Astrocyte (in vitro differentiated cells and primary cell): Measurements from ENCODE around the gene RIC1. TPM values are rescaled to one million over a fixed set of nuclear protein-coding genes. Genes with fewer than 3 reads are reported as not detected.
"Not testable (repeated sequence)": the region's sequence is repeated elsewhere in the genome, so short reads cannot be mapped to it uniquely, and the experiment has no call there.

Experiments used
- DNase-seq: peaks from one replicate; pipeline ENCODE4 v3.0.0-alpha.2; 2010; ENCODE audit warnings: low read depth
- FAIRE-seq: peaks from 2 replicates; lab custom pipeline; 2011; peaks lifted over from hg19 to GRCh38; lab: Jason Lieb, UNC
- H2AFZ ChIP-seq: 2 replicates; pipeline ENCODE4 v1.6.0; 2012; ENCODE audit warnings: low read depth, low read length, inconsistent platforms
- H3K27ac ChIP-seq: 2 replicates; pipeline ENCODE4 v1.5.1; 2011; ENCODE audit warnings: low read depth, low read length, inconsistent platforms
- H3K27me3 ChIP-seq: 2 replicates; pipeline ENCODE4 v1.6.0; 2011; ENCODE audit warnings: low read length, inconsistent platforms; ENCODE audit not compliant: insufficient read depth
- H3K36me3 ChIP-seq: 2 replicates; pipeline ENCODE4 v1.5.1; 2011; ENCODE audit warnings: low read length, inconsistent platforms; ENCODE audit not compliant: insufficient read depth
- H3K4me1 ChIP-seq: 2 replicates; pipeline ENCODE4 v1.5.1; 2011; ENCODE audit warnings: low read length, inconsistent platforms; ENCODE audit not compliant: insufficient read depth
- H3K4me2 ChIP-seq: 2 replicates; pipeline ENCODE4 v1.6.0; 2012; ENCODE audit warnings: low read length, inconsistent platforms
- H3K4me3 ChIP-seq: 2 replicates; pipeline ENCODE4 v1.5.1; 2011; ENCODE audit warnings: low read depth, mild to moderate bottlenecking, low read length, inconsistent platforms; ENCODE audit not compliant: insufficient read depth
- H3K79me2 ChIP-seq: 2 replicates; pipeline ENCODE4 v1.6.0; 2012; ENCODE audit warnings: mild to moderate bottlenecking, low read length, inconsistent platforms; ENCODE audit not compliant: insufficient read depth
- H3K9ac ChIP-seq: 2 replicates; pipeline ENCODE4 v1.6.0; 2012; ENCODE audit warnings: mild to moderate bottlenecking, low read length, inconsistent platforms
- H3K9me3 ChIP-seq: 2 replicates; pipeline ENCODE4 v1.5.1; 2012; ENCODE audit warnings: low read depth, mild to moderate bottlenecking, low read length, inconsistent platforms; ENCODE audit not compliant: insufficient read depth
- H4K20me1 ChIP-seq: 2 replicates; pipeline ENCODE4 v1.6.0; 2012; ENCODE audit warnings: low read length, inconsistent platforms; ENCODE audit not compliant: insufficient read depth
- H3K27ac Mint-ChIP-seq: one replicate; pipeline ENCODE4 v1.8.0; 2021; ENCODE audit warnings: mild to moderate bottlenecking, mixed read lengths; ENCODE audit not compliant: unreplicated experiment
- H3K27me3 Mint-ChIP-seq: one replicate; pipeline ENCODE4 v1.8.0; 2021; ENCODE audit warnings: low read depth, mixed read lengths; ENCODE audit not compliant: unreplicated experiment
- H3K36me3 Mint-ChIP-seq: one replicate; pipeline ENCODE4 v1.8.0; 2021; ENCODE audit warnings: low read depth, mixed read lengths; ENCODE audit not compliant: unreplicated experiment
- H3K4me1 Mint-ChIP-seq: one replicate; pipeline ENCODE4 v1.8.0; 2021; ENCODE audit warnings: low read depth, mixed read lengths; ENCODE audit not compliant: unreplicated experiment
- H3K4me3 Mint-ChIP-seq: one replicate; pipeline ENCODE4 v1.8.0; 2021; ENCODE audit warnings: mild to moderate bottlenecking, moderate library complexity, mixed read lengths; ENCODE audit not compliant: unreplicated experiment
- H3K9me3 Mint-ChIP-seq: one replicate; pipeline ENCODE4 v1.8.0; 2021; ENCODE audit warnings: mild to moderate bottlenecking, mixed read lengths; ENCODE audit not compliant: unreplicated experiment
- EZH2 ChIP-seq: IDR thresholded peaks from 2 replicates; pipeline ENCODE4 v1.6.1; 2012; ENCODE audit warnings: mild to moderate bottlenecking, low read length, inconsistent platforms; ENCODE audit not compliant: insufficient read depth
- total RNA-seq: library from RNA; stranded (reverse); gene quantifications from 2 replicates; pipeline ENCODE4 v1.2.1, GENCODE V29; 2021
- TF ChIP-seq, protein P1 (sequence below): IDR thresholded peaks from 2 replicates; pipeline ENCODE4 v1.5.1; 2011; ENCODE audit warnings: low read depth, mild to moderate bottlenecking, inconsistent platforms, low read length, moderate library complexity; ENCODE audit not compliant: insufficient read depth

RIC1 gene
- total RNA-seq, 1 donor from 2014 or later, result 53.8 TPM

DNA sequence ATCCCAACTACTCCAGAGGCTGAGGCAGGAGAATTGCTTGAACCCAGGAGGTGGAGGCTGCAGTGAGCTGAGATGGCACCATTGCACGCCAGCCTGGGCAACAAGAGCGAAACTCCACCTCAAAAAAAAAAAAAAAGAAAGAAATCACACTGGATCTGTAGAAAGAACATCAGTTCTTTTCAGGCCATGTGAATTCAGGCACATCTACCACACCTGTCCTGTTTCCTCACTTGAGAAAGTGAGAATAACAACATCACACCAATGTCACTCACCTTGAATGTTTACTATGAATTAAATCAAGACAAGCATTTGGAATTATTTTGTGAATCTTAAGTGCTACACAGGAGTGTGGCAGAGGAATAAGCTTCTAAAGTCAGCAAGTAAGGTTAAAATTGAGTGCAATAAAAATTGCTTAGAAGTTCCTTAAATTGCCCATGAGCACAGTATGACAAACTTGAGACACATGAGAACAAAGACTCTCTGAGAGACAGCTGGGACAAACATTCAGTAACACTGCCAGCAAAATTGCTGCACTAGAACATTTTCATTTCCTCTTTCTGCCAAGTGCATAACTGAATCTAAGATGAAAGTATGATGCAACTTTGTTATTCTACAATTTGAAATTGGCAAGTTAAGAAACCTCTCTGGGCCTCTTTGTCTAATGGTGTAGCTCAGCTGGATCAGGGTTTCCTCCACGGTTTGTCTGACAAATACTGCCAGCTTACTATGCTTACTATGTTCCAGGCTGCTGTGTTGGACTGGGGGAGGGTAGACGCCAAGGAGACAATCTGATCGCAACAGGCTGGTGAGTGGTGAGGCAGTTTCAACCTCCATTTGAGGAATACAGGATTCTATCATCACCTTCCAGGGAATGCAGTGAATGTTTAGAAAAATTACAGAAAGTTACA is 1.9 kb upstream of the RIC1 start:
- Histone ChIP-seq H3K27me3 (no peaks in the 10 kb centered on the region), H3K9ac (no peak overlapping the region), H4K20me1 (peaks cover 22% of the 10 kb centered on the region), H3K4me1 (peaks cover 19% of the 10 kb centered on the region), H3K4me3 (peak overlapping the region; percentile 100), H2AFZ (no peak overlapping the region), H3K27ac (no peak overlapping the region), H3K36me3 (no peaks in the 10 kb centered on the region), H3K9me3 (no peaks in the 10 kb centered on the region), H3K4me2 (peak overlapping the region; percentile 100), H3K79me2 (peaks cover 66% of the 10 kb centered on the region)
- H3K36me3 Mint-ChIP-seq, result peaks cover 2% of the 10 kb centered on the region
- H3K27me3 Mint-ChIP-seq, result no peaks in the 10 kb centered on the region
- H3K9me3 Mint-ChIP-seq, result peaks cover 2% of the 10 kb centered on the region
- no peak for FAIRE-seq
- TF ChIP-seq EZH2, result no peak
- TF ChIP-seq, protein P1, sequence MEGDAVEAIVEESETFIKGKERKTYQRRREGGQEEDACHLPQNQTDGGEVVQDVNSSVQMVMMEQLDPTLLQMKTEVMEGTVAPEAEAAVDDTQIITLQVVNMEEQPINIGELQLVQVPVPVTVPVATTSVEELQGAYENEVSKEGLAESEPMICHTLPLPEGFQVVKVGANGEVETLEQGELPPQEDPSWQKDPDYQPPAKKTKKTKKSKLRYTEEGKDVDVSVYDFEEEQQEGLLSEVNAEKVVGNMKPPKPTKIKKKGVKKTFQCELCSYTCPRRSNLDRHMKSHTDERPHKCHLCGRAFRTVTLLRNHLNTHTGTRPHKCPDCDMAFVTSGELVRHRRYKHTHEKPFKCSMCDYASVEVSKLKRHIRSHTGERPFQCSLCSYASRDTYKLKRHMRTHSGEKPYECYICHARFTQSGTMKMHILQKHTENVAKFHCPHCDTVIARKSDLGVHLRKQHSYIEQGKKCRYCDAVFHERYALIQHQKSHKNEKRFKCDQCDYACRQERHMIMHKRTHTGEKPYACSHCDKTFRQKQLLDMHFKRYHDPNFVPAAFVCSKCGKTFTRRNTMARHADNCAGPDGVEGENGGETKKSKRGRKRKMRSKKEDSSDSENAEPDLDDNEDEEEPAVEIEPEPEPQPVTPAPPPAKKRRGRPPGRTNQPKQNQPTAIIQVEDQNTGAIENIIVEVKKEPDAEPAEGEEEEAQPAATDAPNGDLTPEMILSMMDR, result no peak
- peaks cover 16% of the 10 kb centered on the region for H3K4me1 Mint-ChIP-seq
- H3K27ac Mint-ChIP-seq, result peak overlapping the region; percentile 95
- peak; percentile 61 for DNase-seq
- peak overlapping the region; percentile 88 for H3K4me3 Mint-ChIP-seq

GRCh38 chr9:5627686-5628085 is 1.2 kb upstream of the RIC1 start:
- peak overlapping the region; percentile 96 for H3K9ac ChIP-seq

GRCh38 chr9:5628183-5628529 is 751 bp upstream of the RIC1 start:
- Mint-ChIP-seq H3K4me3 (peak overlapping the region; percentile 88), H3K36me3 (peaks cover 2% of the 10 kb centered on the region), H3K9me3 (peaks cover 2% of the 10 kb centered on the region), H3K4me1 (peaks cover 23% of the 10 kb centered on the region), H3K27ac (peak overlapping the region; percentile 95), H3K27me3 (no peaks in the 10 kb centered on the region)
- TF ChIP-seq EZH2, result no peak
- TF ChIP-seq, protein P1, result no peak
- H3K4me2 ChIP-seq, result peak overlapping the region; percentile 100
- H2AFZ ChIP-seq, result peak overlapping the region; percentile 94
- no peak for FAIRE-seq
- DNase-seq, result no peak
- H3K27ac ChIP-seq, result peak overlapping the region; percentile 90
- peaks cover 78% of the 10 kb centered on the region for H3K79me2 ChIP-seq
- H3K4me3 ChIP-seq, result peak overlapping the region; percentile 100
- H3K9me3 ChIP-seq, result no peaks in the 10 kb centered on the region
- no peaks in the 10 kb centered on the region for H3K36me3 ChIP-seq
- peaks cover 34% of the 10 kb centered on the region for H4K20me1 ChIP-seq
- peaks cover 18% of the 10 kb centered on the region for H3K4me1 ChIP-seq
- peak overlapping the region; percentile 96 for H3K9ac ChIP-seq
- H3K27me3 ChIP-seq, result no peaks in the 10 kb centered on the region

More at GRCh38 chr9:5627686-5628085, 1.2 kb upstream of the RIC1 start:
- Histone ChIP-seq H4K20me1 (peaks cover 29% of the 10 kb centered on the region), H3K4me3 (peak overlapping the region; percentile 100), H3K4me2 (peak overlapping the region; percentile 100), H3K79me2 (peaks cover 73% of the 10 kb centered on the region), H3K4me1 (peaks cover 18% of the 10 kb centered on the region)
- not testable (repeated sequence) for DNase-seq, H3K36me3 ChIP-seq, H3K9me3 ChIP-seq, H3K27me3 ChIP-seq, FAIRE-seq, H3K36me3 Mint-ChIP-seq, H2AFZ ChIP-seq, H3K27me3 Mint-ChIP-seq, H3K27ac ChIP-seq, H3K9me3 Mint-ChIP-seq
- peaks cover 21% of the 10 kb centered on the region for H3K4me1 Mint-ChIP-seq
- peak overlapping the region; percentile 88 for H3K4me3 Mint-ChIP-seq
- peak overlapping the region; percentile 95 for H3K27ac Mint-ChIP-seq
